ENCODE measurements around the gene IZUMO1.
A peak's percentile ranks its signal among the peaks of the same experiment; 100 is the strongest.

IZUMO1 gene

GRCh38 chr19:48757089-48757675, 10.5 kb upstream of the IZUMO1 start:
- DNase-seq (ENCODE audit: low spot score): no peak

DNA sequence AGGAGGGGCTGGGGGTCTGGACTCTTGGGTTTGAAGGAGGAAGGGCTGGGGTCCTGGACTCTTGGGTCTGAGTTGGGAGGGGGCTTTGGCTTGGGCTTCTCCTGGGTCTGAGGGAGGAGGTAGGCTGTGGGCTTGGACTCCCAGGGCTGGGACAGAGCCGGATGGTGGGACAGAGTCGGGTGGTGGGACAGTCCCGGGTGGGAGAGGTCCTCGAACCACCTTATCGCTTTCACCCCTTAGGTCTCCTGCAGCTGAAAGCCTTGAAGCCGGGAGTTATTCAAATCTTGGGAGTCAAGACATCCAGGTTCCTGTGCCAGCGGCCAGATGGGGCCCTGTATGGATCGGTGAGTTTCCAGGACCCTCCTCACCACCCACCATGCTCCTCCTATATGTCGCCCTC, 10.0 kb upstream of the IZUMO1 start:
- DNase-seq (ENCODE audit: low spot score): no peak

GRCh38 chr19:48756212-48756611, 9.5 kb upstream of the IZUMO1 start:
- no peak for DNase-seq (ENCODE audit: low spot score)

DNA sequence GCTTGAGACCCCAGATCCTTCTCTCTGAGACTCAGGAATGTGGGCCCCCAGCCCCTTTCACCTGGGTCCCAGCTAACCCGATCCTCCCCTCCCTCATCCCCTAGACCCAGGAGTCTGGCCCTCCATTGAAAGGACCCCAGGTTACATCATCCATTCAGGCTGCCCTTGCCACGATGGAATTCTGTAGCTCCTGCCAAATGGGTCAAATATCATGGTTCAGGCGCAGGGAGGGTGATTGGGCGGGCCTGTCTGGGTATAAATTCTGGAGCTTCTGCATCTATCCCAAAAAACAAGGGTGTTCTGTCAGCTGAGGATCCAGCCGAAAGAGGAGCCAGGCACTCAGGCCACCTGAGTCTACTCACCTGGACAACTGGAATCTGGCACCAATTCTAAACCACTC, 9.1 kb upstream of the IZUMO1 start:
- DNase-seq (ENCODE audit: low spot score): no peak

DNA sequence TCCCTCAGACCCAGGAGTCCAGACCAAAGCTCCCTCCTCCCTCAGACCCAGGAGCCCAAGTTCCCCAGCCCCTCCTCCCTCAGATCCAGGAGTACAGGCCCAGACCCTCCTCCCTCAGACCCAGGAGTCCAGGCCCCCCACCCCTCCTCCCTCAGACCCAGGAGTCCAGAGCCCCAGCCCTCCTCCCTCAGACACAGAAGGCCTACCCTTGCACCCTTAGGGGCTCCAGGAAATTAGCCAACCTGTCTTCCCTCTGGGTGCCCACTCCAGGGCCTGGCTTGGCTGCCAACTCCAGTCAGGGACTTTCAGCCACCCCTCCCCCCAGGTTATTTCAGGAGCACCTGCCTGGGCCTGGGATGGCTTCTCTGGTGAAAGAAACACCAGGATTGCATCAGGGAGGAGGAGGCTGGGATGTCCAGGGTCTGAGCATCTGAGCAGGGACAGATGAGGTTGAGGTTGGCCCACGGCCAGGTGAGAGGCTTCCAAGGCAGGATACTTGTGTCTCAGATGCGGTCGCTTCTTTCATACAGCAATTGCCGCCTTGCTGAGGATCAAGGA, 8.5 kb upstream of the IZUMO1 start, which contains the start of gene FGF21:
FGF21 (plus strand) TSS at position 441 of the 558 bp plus-strand sequence. CDS start 713 bp downstream, outside the sequence.
- DNase-seq (ENCODE audit: low spot score): no peak

DNA sequence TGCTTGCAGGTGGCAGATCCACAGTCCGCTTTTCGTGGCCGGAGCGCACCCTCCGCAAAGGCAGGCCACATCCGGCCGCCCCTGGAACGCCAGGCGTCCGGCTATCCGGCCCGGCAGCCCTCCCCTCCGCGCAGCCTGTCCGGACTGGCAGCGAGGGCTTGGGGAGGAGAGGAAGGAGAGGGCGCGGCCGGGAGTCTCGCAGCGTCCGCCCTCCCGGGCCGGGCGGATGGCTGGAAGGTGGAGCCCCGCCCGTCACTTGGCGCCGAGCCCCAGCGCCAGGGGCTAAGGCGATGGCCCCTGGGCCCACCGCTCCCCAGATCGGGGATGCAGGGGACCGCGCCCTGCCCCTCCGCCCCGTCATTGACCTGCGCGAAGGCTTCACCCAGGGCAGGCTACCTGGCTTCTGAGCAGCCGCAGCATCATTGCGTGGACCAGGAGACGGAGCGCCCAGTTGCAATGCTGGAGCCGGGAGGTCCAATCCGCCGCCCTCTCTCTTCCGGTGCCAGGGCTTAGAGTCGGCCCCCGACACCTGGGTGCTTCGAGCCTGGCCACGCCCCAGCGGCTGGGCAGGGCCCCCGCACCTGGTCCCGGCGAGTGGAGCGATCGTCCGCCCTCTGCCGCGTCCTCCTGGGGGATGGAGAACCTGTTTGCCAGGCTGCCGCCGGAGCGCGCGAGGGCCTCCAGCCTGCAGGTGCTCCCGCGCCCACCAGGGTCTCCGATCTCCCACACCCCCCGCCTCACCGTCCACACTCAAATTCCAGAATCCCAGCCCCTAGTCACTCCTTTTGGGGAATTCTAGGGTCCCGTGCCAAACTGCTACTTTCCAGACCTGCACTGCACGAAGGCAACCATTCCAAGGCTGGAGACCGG, 6.0 kb upstream of the IZUMO1 start, which contains the start of gene FUT1:
FUT1 (minus strand) TSS at position 146 of the 870 bp plus-strand sequence. CDS start 1,360 bp downstream, outside the sequence.
- DNase-seq (ENCODE audit: low spot score): no peak

DNA sequence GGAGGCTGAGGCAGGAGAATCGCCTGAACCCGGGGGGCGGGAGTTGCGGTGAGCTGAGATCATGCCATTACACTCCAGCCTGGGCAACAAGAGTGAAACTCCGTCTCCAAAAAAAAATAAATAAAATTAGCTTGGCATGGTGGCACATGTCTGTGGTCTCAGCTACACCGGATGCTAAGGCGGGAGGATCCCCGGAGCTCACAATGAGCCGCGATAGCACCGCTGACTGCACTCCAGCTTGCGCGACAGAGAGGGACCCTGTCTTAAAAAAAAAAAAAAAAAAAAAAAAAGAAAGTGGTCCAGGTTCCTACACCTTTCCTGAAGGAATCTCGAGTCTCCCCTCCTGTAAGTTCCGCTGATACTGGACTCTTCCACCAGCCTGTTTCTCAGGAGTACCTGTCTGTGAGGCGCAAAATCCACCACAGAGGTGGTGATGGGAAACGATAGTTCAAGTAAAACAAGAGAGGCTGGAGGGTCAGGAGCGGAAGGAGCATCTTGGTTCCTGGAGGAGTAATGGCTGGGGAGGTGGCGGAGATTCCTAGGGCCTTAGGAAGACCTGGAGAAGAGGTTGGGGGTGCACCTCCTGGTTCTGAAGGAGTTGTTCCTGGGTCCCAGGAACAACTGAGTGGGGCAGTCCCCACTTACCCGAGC, 5.3 kb upstream of the IZUMO1 start:
- no peak for DNase-seq (ENCODE audit: low spot score)

DNA sequence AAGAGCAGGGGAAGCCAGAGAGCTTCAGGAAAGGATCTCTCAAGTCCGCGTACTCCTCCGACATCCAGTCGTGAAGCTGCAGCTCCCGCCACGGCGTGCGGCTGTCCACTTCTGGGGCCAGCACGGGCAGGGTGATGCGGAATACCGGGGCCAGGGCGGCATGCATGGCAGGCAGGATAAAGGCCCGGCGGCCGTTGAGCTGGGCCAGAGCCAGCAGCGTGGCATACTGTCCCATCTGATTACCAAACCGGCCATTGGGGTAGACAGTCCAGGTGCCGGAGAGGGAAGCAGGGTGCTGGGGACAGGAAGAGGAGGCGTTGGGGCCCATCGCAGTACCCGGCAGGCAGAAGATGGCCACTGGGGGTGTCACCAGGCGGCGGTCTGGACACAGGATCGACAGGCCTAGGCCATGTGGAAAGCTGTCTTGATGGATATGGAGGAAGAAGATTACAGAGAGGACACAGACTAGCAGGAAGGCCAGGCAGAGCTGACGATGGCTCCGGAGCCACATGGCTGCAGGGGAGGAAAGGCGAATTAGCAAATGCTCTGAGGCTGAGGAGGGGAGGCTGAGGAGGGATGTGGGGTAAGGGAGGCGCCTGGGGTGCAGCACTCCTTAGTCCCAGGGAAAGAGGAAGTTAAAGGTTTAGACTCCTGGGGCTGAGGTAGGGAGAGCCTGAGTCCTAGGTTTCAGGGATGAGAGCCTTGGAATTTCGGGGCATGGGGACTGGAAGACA, 4.2 kb upstream of the IZUMO1 start:
- DNase-seq (ENCODE audit: low spot score): no peak

- DNase-seq (ENCODE audit: low spot score): no peak
Measured at GRCh38 chr19:48750351-48750750, 3.6 kb upstream of the IZUMO1 start.

DNA sequence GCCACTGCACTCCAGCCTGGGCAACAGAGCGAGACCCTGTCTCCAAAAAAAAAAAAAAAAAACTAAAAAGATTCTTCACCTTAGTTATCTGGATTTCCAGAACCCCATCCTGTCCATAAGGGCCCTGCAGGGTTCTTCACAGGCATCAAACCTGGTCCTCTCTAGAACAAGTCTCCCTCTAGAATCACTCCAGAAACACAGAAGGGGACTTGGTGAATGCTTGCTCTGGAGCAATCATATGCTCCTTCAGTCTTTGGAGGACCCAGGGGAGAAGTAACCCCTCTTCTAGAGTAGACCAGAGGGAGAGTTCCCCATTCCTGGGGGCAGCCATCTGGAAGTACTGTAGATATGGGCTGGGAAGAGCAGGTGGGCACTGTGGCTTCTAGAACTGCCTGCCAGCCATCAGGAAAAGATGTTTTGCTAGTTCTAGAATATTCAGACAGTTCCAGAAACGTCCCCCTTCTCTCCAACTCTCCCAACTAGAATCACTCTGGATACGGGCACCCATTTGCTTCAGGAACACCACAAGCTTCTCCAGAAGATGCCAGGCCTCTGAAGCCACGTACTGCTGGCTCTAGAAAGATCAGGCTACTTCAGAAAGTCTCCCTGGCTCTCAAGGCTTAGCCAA, 3.0 kb upstream of the IZUMO1 start:
- DNase-seq (ENCODE audit: low spot score): no peak

DNA sequence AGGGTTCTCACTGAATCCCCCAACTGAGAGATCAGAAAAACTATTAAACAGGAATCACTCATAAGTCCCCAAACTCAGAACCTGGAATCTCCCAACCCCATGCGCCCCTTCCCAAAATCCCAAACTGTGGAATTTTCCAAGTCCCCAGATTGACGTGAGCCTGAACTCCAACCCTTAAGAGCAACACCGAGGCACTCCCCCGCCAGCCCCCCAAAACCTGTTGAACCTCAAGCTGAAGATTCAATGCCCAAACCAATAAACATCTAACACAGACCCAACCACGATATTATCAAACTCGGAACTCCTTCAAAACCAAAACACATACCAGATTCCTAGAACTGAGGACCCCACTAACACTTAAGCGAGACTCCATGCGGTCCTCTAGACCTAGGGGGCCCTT, 599 bp downstream of the IZUMO1 start:
- DNase-seq (ENCODE audit: low spot score): no peak

DNA sequence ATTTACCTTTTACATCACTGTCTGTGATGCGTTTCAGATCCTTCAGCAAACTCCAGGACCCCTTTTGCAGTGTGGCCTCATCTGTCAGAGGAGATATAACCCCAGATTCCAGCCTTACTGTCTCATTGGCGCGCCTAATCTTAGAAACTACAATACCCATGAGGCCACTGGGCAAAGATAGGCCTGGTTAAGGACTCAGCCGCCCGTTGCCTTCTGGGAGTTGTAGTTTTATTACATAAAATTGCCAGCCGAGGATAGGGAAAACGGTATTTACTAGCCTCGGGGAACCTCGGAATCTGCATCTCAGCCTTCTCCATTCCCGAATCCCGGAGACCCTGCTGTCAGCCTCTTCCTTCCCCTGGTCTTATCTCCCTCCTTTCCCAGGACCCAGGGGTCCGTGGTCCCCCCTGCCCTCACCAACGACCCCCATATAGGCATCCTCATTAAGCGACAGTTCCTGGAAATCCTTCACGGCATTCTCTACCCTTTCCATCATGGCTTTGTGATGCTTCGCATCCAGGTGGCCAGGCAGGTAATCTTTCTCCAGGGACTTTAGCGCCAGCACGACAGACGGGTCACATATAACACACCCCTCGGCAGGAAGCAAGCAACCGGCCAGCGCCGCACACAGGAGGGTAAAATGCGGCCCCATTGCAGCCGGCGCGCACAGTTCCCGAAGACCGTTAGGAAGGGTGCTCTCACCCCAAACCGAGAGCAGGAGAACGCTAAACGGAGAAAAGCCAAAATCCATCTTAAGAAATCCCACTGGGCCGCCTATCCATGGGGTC, 1.3 kb downstream of the IZUMO1 start:
- peak; percentile 43 for DNase-seq (ENCODE audit: low spot score)

DNA sequence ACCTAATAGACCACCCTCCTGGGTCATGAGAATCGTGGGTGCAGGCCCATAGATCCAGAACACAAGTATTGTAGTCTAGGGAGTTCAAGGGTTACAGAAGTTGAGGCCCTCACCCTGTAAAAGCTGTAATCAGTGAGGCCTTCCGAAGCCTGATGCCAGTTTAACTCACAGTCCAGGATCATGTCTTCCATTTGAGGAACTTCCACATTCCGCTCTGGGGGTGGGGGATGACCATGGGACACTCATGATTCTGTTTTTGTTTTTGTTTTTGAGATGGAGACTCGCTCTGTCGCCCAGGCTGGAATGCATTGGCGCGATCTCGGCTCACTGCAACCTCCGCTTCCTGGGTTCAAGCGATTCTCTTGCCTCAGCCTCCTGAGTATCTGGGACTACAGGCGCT, 4.6 kb downstream of the IZUMO1 start:
- no peak for DNase-seq (ENCODE audit: low spot score)

- DNase-seq (ENCODE audit: low spot score): no peak
Measured at GRCh38 chr19:48741129-48741999, 5.3 kb downstream of the IZUMO1 start.

- DNase-seq (ENCODE audit: low spot score): no peak
Measured at GRCh38 chr19:48740164-48740972, 6.3 kb downstream of the IZUMO1 start, which contains the start of gene RASIP1. RASIP1 (minus strand) TSS chr19:48740610; CDS start chr19:48740282, 328 bp downstream.

DNA sequence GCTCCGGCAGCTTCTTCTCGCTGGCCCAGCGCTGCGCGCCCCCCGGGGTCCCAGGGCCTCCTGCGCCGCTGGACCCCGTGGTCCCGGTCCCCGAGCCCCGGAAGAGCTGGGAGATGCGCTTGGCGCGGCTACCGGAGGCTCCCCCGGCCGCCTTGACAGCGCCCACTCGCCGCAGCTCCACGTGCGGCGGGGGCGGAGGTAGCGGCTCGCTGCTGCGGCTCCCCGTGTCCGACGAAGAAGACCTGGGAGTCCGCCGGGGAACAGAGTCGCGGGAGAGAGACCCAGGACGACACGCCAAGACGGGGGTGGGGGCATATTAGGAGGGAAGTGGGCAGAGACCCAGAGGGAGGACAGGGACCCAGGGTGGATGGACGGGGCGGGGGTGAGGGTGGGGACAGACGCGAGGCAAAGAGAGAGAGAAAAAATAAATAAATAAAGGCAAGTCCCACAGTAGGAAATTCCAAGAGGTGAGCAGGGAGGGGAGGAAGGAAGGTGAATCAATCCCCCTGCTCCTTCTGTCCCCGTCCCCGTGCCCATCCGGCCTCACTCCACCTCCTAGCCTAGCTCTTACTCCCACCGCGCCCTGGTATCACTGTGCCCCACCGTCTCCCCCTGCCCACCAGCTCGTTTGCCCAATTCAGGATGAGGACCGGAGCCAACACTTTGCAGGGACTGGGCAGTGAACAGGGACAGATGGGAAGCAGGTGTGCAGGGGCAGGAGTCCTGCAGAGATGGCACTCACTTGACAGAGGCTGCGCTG, 7.1 kb downstream of the IZUMO1 start:
- DNase-seq (ENCODE audit: low spot score): no peak

All from SK-N-DZ (cell line).